HG02981 (cell line): ENCODE data around the gene ADD3.

Experiments
- ATAC-seq: cut with Tn5 transposase; IDR thresholded peaks from one replicate; pipeline ENCODE4 v1.9.1; 2021; ENCODE audit warnings: mild to moderate bottlenecking, moderate library complexity; ENCODE audit not compliant: unreplicated experiment

ADD3 gene

GRCh38 chr10:110142965-110143364, 135.2 kb downstream of the ADD3 start:
- no peak for ATAC-seq

GRCh38 chr10:110144507-110144906, 136.7 kb downstream of the ADD3 start:
- ATAC-seq: no peak

GRCh38 chr10:110147961-110148360, 140.2 kb downstream of the ADD3 start:
- no peak for ATAC-seq

GRCh38 chr10:110149259-110149658, 141.5 kb downstream of the ADD3 start:
- no peak for ATAC-seq

- ATAC-seq: no peak
These were observed 142.3 kb downstream of the ADD3 start for GRCh38 chr10:110150046-110150445.

GRCh38 chr10:110150981-110151380, 143.2 kb downstream of the ADD3 start:
- no peak for ATAC-seq

- ATAC-seq: no peak
These were observed 143.7 kb downstream of the ADD3 start for GRCh38 chr10:110151467-110151866.

- no peak for ATAC-seq
These were observed 144.2 kb downstream of the ADD3 start for GRCh38 chr10:110151971-110152370.

- no peak for ATAC-seq
These were observed 145.6 kb downstream of the ADD3 start for GRCh38 chr10:110153396-110153795.

- no peak for ATAC-seq
These were observed 148.3 kb downstream of the ADD3 start for GRCh38 chr10:110156046-110156445.

- no peak for ATAC-seq
These were observed 150.5 kb downstream of the ADD3 start for GRCh38 chr10:110158051-110159005.

GRCh38 chr10:110160081-110160480, 152.3 kb downstream of the ADD3 start:
- no peak for ATAC-seq

GRCh38 chr10:110160522-110160921, 152.7 kb downstream of the ADD3 start:
- no peak for ATAC-seq

- ATAC-seq: no peak
These were observed 155.0 kb downstream of the ADD3 start for GRCh38 chr10:110162741-110163145.

GRCh38 chr10:110163192-110163773, 155.5 kb downstream of the ADD3 start:
- ATAC-seq: no peak

- ATAC-seq: no peak
These were observed 156.1 kb downstream of the ADD3 start for GRCh38 chr10:110163841-110164240.

- no peak for ATAC-seq
These were observed 157.5 kb downstream of the ADD3 start for GRCh38 chr10:110165239-110165638.

- no peak for ATAC-seq
These were observed 159.4 kb downstream of the ADD3 start for GRCh38 chr10:110167149-110167548.

- ATAC-seq: no peak
These were observed 161.1 kb downstream of the ADD3 start for GRCh38 chr10:110168601-110169481.

GRCh38 chr10:110169586-110169985, 161.8 kb downstream of the ADD3 start:
- no peak for ATAC-seq
